COLO668 (cell line): ENCODE results near the gene BIRC2.
"Not testable (repeated sequence)": the region's sequence is repeated elsewhere in the genome, so short reads cannot be mapped to it uniquely, and the experiment has no call there.

Source experiments
- DNase-seq: peaks from one replicate; lab custom pipeline; 2025; ENCODE audit not compliant: unreplicated experiment; lab: John Stamatoyannopoulos, UW

BIRC2 gene

GRCh38 chr11:102374633-102375424, 27.8 kb downstream of the BIRC2 start:
- not testable (repeated sequence) for DNase-seq

GRCh38 chr11:102375720-102376399, 28.8 kb downstream of the BIRC2 start:
- no peak for DNase-seq

- no peak for DNase-seq
Measured at GRCh38 chr11:102377891-102378290, 30.9 kb downstream of the BIRC2 start.

GRCh38 chr11:102378818-102379217, 31.8 kb downstream of the BIRC2 start:
- no peak for DNase-seq

GRCh38 chr11:102382384-102382783, 35.4 kb downstream of the BIRC2 start:
- DNase-seq: no peak

- no peak for DNase-seq
Measured at GRCh38 chr11:102383839-102384238, 36.8 kb downstream of the BIRC2 start.

GRCh38 chr11:102384419-102385079, 37.5 kb downstream of the BIRC2 start:
- no peak for DNase-seq

GRCh38 chr11:102385085-102386007, 38.3 kb downstream of the BIRC2 start:
- DNase-seq: no peak

GRCh38 chr11:102386136-102386734, 39.2 kb downstream of the BIRC2 start:
- no peak for DNase-seq

- no peak for DNase-seq
Measured at GRCh38 chr11:102387043-102387781, 40.2 kb downstream of the BIRC2 start.

- DNase-seq: no peak
Measured at GRCh38 chr11:102389253-102389652, 42.2 kb downstream of the BIRC2 start.

GRCh38 chr11:102390667-102391465, 43.9 kb downstream of the BIRC2 start:
- peak; percentile 59 for DNase-seq

GRCh38 chr11:102391549-102392237, 44.7 kb downstream of the BIRC2 start:
- DNase-seq: no peak

GRCh38 chr11:102393272-102393730, 46.3 kb downstream of the BIRC2 start:
- no peak for DNase-seq

- DNase-seq: no peak
Measured at GRCh38 chr11:102395720-102396393, 48.8 kb downstream of the BIRC2 start.

- no peak for DNase-seq
Measured at GRCh38 chr11:102396708-102397563, 49.9 kb downstream of the BIRC2 start.

GRCh38 chr11:102398297-102398696, 51.3 kb downstream of the BIRC2 start:
- no peak for DNase-seq
